HG03175 (cell line): ENCODE results near the gene SP2.
"Not testable (repeated sequence)": the region's sequence is repeated elsewhere in the genome, so short reads cannot be mapped to it uniquely, and the experiment has no call there.

ENCODE experiments used
- ATAC-seq: cut with Tn5 transposase; IDR thresholded peaks from one replicate; pipeline ENCODE4 v1.9.1; 2021; ENCODE audit warnings: mild to moderate bottlenecking, moderate library complexity; ENCODE audit not compliant: unreplicated experiment

The SP2 gene

DNA sequence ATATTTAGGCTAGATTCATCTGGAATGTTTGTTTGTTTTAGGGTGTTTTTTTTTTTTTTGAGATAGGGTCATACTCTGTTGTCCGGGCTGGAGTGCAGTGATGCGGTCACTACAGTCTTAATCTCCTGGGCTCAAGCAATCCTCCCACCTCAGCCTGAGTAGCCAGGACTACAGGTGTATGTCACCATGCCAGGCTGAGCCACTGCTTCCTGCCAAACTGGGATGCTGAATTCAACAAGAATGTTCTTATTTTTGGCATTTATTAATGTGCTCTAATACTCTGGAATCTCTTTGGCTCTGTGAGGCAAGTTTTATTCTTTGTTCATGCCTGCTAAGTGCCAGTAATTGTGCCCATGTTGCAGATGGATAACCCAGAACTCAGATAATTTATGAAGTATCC lies 21.5 kb downstream of the SP2 start:
- no peak for ATAC-seq

- ATAC-seq: no peak
These were observed 22.0 kb downstream of the SP2 start for GRCh38 chr17:47918006-47918405.

DNA sequence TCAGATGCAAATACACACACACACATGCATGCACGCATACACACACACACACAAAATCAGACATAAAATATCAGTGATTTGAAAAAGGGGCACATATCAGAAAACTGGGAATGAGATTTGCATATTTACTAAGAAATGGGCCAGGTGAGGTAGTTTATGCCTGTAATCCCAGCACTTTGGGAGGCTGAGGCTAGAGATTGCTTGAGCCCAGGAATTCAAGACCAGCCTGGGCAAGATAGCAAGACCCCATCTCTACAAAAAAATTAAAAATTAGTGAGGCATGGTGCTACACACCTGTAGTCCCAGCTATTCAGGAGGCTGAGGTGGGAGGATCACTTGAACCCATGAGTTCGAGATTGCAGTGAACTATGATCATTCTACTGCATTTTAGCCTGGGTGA lies 23.0 kb downstream of the SP2 start:
- no peak for ATAC-seq

DNA sequence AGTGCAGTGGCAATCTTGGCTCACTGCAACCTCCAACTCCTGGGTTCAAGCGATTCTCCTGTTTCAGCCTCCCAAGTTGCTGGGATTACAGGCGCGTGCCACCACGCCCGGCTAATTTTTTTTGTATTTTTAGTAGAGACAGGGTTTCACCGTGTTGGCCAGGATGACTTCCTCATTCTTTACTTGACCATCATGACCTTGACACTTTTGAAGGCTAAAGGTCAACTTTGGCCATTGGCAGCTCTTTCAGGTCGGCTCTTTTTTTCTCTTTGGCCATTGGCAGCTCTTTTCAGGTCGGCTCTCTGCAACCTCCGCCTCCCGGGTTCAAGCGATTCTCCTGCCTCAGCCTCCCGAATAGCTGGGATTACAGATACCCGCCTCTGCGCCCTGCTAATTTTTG lies 23.9 kb downstream of the SP2 start:
- ATAC-seq: not testable (repeated sequence)

- ATAC-seq: no peak
These were observed 29.0 kb downstream of the SP2 start for GRCh38 chr17:47924785-47925677.

DNA sequence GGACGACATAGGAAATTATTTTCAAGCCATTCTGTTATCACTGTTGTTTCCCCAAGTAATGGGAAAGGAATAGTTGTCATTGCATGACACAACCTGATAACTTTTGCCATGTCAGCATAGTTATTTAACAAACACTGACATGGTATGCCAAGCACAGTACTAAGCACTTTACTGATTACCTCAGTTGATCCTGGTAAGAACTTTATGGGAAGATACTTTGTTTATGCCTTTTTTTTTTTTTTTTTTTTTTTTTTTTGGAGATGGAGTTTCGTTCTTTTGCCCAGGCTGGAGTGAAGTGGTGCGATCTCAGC lies 29.6 kb downstream of the SP2 start:
- no peak for ATAC-seq

- ATAC-seq: no peak
These were observed 31.9 kb downstream of the SP2 start for GRCh38 chr17:47927821-47928400.

GRCh38 chr17:47928415-47928814 lies 32.4 kb downstream of the SP2 start:
- no peak for ATAC-seq

- no peak for ATAC-seq
These were observed 33.4 kb downstream of the SP2 start for GRCh38 chr17:47929218-47930000.

DNA sequence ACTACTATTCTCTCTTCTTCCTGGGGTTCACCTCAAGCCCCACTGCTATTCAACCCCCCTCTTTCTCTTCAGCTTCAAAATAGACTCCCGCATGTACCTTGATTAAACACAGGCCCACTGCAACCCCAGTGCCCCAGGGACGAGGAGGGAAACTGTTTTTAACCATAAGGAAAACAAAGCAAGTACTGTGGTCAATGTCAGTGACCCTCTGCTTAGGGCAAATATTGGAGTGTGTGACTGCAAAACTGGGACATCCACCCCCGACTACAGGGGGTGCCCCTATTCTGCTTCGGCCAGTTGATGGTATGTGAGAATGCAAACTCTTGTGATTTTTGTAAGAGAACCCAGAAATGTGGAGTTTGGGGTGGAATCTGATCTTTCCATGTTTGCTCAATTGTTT lies 35.8 kb downstream of the SP2 start:
- ATAC-seq: no peak

DNA sequence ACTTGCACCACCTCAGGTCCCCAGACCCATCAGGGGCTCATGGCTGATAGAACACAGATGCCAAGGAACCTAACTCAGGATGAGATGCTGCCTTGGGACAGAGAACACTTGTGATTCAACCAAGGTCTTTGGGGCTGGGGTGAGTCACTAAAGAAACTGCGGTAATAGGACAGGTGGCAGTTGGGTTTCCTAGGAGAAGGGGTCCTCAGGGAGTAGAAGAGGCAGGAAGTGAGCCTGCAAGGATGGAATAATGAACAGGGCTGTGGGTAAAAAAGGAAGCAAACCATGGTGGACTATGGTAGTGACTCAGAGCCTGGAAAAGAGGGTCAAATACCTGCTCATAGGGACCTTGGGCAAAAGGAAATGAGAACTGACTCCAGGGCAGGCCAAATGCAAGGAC lies 38.8 kb downstream of the SP2 start:
- no peak for ATAC-seq

DNA sequence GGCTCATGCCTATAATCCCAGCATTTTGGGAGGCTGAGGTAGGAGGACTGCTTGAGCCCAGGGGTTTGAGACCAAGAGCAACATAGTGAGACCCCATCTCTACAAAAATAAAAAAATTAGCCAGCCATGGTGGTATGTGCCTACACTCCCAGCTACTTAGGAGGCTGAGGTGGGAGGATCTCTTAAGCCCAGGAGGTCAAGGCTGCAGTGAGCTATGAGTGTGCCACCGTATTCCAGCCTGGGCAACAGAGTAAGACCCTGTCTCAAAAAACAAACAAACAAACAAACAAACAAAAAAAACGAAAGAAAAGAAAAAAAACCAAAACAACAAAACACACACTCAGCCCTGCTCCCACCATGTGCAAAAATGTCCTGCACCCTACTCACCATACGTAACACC lies 39.4 kb downstream of the SP2 start:
- not testable (repeated sequence) for ATAC-seq

DNA sequence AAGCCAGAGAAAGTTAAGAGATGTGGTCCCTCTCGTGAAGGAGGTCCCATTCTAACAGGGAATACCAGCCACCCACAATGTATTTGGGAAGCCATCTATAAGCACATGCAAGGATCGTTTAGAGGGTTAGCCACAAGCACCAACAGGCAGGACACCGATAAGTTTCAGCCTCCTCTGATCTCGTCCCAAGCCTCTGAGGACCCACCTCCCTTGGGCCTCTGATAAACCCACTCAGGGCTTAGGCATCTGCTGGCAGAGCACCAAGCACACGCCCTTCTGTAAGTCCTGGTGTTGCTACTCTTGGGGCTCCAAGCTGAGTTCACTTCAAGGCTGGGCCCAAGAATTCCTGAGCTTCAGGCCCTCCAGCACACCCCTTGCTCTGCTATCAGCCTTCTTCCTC lies 39.9 kb downstream of the SP2 start:
- no peak for ATAC-seq

GRCh38 chr17:47937941-47938340 lies 41.9 kb downstream of the SP2 start:
- ATAC-seq: no peak

DNA sequence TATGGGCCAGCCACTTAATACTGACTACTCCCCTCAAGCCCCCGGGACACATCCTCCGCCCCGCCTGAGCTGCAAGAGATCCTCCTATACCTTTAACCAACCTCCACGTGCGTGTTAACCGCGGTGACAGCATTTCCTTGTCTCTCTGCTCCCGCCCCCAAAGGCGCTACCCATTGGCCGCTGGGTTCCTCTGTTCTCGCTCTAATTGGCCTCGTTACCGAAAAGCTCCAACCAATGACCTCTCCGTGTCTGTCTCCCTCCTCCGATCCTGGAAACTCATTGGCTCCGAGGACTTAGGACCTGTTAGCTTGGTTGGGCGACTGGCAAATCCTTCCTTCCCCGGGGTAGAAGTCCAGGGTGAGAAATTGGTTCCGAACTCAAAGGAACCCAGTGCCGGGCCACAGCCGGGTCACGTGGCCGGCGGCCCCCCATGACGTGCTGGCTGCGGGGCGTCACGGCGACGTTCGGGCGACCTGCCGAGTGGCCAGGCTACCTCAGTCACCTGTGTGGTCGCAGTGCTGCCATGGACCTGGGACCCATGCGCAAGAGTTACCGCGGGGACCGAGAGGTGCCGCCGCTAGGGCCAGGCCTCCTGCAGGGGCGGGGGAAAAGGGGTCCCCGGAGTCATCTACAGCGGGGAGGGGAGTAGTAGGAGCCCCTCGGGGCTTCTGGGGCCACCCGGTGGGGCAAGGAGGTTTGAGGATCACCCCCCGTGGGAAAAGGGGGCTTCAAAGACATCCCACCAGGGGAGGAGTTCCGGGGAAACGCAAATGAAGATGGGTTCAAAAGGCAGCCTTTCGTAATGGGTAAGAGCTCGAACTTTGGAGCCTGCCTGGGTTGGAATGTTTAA lies 45.4 kb downstream of the SP2 start, which contains the start of gene PNPO:
PNPO (plus strand) TSS at position 326 of the 850 bp plus-strand sequence; CDS start at position 431, 105 bp downstream.
- peak; percentile 95 for ATAC-seq

DNA sequence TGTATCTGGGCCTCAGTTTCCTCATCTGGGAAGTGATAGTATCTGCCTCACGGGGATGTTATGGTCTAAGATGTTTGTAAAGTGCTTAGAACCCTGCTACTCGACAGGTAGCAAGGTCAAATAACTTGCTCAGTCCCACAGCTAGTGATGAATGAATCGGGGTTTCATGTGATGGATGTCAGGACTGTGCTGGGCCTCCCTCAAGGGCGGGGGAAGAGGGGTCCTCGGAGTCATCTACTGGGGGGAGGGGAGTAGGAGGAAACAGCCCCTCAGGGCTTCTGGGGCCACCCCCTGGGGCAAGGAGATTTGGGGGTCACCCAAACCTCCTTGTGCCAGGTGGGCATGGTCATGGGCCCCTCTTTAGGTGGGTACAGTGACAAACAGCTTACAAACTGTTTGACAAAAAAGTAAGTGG lies 46.1 kb downstream of the SP2 start:
- no peak for ATAC-seq

DNA sequence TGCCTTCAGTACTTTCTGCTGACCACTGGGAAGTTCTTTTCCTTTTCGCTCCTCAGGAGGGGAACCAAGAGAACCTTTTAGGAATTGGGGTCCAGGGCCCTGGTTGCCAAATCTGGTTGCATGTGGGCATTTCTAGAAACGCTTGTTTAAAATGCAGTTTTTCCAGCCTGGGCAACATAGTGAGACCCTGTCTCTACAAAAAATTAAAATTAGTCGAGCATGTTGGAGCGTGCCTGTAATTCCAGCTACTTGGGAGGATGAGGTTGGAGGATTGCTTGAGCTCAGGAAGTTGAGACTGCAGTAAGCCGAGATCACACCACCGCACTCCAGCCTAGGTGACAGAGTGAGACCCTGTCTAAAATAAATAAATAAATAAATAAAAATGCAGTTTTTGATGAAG lies 46.5 kb downstream of the SP2 start:
- ATAC-seq: no peak

- ATAC-seq: no peak
These were observed 49.0 kb downstream of the SP2 start for GRCh38 chr17:47945080-47945479.

- ATAC-seq: no peak
These were observed 49.8 kb downstream of the SP2 start for GRCh38 chr17:47945529-47946508.

- no peak for ATAC-seq
These were observed 50.5 kb downstream of the SP2 start for GRCh38 chr17:47946516-47946915.
